Measurements from ENCODE around the gene ZBTB37. TPM values are rescaled to one million over a fixed set of nuclear protein-coding genes. Genes with fewer than 3 reads are reported as not detected.

ZBTB37 gene
- total and polyA plus RNA-seq, 7 donors, result under 0.01 to 8.6 (median 7.5) TPM

DNA sequence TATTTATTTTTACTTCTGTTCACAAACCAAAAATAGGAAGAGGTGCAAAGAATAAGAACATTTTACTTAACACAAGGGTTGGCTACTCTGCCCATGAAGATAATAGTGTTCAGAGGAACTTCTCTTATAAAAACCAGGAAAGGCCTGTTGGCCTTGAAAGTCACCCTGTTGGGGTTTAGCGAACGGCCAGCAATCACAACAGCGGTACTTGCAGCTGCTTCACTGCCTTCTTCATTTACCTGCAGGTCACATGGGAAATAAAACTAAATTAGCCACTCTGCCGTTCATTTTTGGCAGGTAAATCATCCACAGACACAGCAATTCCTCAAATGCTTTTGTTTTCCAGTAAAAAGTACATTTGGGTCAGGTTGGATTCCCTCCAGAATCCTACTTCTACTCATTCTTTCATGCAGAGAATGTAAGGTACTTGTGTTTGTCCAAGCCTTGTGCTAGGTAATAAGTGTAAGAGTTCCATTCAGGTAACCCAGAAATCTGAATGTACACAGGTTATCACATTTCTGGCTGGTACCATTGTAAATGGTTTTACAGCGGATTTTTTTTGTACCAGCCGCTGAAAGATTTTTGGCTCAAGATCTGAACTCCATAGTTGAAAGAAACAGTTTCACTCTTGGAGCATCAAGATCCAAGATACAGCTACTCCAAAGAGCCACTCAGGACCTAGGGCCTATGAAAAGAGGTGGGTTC is 35.8 kb downstream of the ZBTB37 start:
- TF ChIP-seq POLR2A (IDR thresholded peaks at IDR 0.05), result no peak
- no peak for TF ChIP-seq EP300 (IDR thresholded peaks at IDR 0.05)
- no peak for TF ChIP-seq POLR2AphosphoS5 (IDR thresholded peaks at IDR 0.05)
- TF ChIP-seq, protein P1, sequence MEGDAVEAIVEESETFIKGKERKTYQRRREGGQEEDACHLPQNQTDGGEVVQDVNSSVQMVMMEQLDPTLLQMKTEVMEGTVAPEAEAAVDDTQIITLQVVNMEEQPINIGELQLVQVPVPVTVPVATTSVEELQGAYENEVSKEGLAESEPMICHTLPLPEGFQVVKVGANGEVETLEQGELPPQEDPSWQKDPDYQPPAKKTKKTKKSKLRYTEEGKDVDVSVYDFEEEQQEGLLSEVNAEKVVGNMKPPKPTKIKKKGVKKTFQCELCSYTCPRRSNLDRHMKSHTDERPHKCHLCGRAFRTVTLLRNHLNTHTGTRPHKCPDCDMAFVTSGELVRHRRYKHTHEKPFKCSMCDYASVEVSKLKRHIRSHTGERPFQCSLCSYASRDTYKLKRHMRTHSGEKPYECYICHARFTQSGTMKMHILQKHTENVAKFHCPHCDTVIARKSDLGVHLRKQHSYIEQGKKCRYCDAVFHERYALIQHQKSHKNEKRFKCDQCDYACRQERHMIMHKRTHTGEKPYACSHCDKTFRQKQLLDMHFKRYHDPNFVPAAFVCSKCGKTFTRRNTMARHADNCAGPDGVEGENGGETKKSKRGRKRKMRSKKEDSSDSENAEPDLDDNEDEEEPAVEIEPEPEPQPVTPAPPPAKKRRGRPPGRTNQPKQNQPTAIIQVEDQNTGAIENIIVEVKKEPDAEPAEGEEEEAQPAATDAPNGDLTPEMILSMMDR (IDR thresholded peaks at IDR 0.05), result no peak
- intact Hi-C loops (cut with DNase I), result no loop called here
- Histone ChIP-seq H3K4me1 (no peaks in the 10 kb centered on the region), H3K36me3 (no peaks in the 10 kb centered on the region), H3K4me3 (no peak overlapping the region), H3K9me3 (no peaks in the 10 kb centered on the region), H3K27me3 (no peaks in the 10 kb centered on the region), H3K27ac (no peak overlapping the region)
- WGBS, 2 donors, result 39 to 77% methylated on average over 6 of the region's 6 CpGs
- no peak for DNase-seq

DNA sequence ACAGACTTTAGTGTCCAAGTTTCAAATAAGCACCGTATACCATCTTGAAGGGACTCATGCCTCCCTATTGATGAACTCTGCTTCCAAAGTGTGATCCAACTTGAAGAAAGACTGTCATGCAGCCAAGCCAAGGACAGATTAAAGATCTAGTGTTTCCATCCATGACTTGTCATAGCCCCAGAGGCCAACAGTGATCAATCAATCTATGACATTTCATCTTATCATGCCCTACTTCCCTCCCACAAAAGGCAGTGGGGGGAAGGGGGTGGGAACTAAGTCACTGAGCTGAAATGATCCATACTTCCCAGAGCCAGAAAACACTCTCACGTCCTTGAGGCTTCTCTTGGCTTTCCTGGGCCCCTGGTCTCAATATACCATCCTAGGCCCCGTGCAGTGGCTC is 44.9 kb downstream of the ZBTB37 start:
- TF ChIP-seq POLR2AphosphoS5 (IDR thresholded peaks at IDR 0.05) (no peak), EP300 (IDR thresholded peaks at IDR 0.05) (no peak), POLR2A (IDR thresholded peaks at IDR 0.05) (no peak)
- TF ChIP-seq, protein P1 (IDR thresholded peaks at IDR 0.05), result no peak
- no peaks in the 10 kb centered on the region for H3K9me3 ChIP-seq
- 92 to 96% methylated on average over 3 of the region's 3 CpGs for WGBS, 2 donors
- intact Hi-C loops (cut with DNase I), result no loop called here
- no peaks in the 10 kb centered on the region for H3K27me3 ChIP-seq
- DNase-seq, result no peak
- no peak overlapping the region for H3K27ac ChIP-seq
- no peak overlapping the region for H3K4me3 ChIP-seq
- H3K36me3 ChIP-seq, result peaks cover 0 to 4% (median 0%) of the 10 kb centered on the region in 4 donors
- no peaks in the 10 kb centered on the region for H3K4me1 ChIP-seq

DNA sequence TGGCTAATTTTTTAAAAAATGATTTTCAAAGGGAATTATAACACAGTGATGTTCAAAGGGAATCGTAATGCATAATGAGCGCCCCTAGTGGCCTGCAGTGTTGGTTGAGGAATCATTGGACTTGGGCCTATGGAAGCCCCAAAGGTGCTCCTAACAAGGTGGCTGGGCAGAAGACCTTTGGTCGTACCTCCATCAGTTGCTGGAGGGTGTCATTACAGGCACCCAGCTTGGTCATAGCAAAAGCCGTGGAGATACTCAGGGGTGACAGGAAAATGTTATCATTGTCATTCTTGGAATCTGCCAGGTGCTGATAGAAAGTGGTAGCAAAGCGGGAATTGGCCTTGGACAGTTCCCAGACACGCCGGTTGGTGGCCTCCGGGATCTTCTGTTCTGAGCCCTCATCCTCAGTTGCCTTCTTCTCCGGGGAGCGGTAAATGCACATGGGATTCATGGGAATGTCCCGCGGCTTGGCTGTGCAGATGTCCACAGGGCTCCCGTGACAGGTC is 46.2 kb downstream of the ZBTB37 start:
- Histone ChIP-seq H3K36me3 (peaks cover 0 to 1% (median 0%) of the 10 kb centered on the region in 4 donors), H3K9me3 (no peaks in the 10 kb centered on the region), H3K4me1 (no peaks in the 10 kb centered on the region), H3K27me3 (no peaks in the 10 kb centered on the region), H3K27ac (no peak overlapping the region), H3K4me3 (no peak overlapping the region)
- intact Hi-C loops (cut with DNase I), result no loop called here
- WGBS, 2 donors, result 81 to 87% methylated on average over 13 of the region's 13 CpGs
- no peak for DNase-seq
- TF ChIP-seq, protein P1 (IDR thresholded peaks at IDR 0.05), result no peak
- TF ChIP-seq POLR2A (IDR thresholded peaks at IDR 0.05) (no peak), EP300 (IDR thresholded peaks at IDR 0.05) (no peak), POLR2AphosphoS5 (IDR thresholded peaks at IDR 0.05) (no peak)

DNA sequence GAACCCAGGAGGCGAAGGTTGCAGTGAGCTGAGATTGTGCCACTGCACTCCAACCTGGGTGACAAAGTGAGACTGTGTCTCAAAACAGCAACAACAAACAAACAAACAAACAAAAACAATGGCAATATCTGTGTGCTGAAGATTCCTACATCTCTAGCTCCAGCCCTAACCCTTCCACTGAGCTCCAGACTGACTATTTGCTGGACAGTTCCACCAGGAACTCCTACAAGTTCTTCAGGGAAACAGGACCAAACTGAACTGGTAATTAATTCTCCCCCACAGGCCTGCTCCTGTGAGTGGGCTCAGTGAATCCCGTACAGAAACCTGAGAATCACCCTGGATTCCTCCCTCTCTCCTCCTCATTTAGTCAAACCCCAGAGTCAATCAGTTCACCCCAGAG is 47.4 kb downstream of the ZBTB37 start:
- Histone ChIP-seq H3K27me3 (no peaks in the 10 kb centered on the region), H3K4me3 (no peak overlapping the region), H3K4me1 (no peaks in the 10 kb centered on the region), H3K36me3 (no peaks in the 10 kb centered on the region), H3K9me3 (no peaks in the 10 kb centered on the region), H3K27ac (no peak overlapping the region)
- intact Hi-C loops (cut with DNase I), result no loop called here
- no peak for TF ChIP-seq POLR2A (IDR thresholded peaks at IDR 0.05)
- TF ChIP-seq EP300 (IDR thresholded peaks at IDR 0.05), result no peak
- TF ChIP-seq POLR2AphosphoS5 (IDR thresholded peaks at IDR 0.05), result no peak
- TF ChIP-seq, protein P1 (IDR thresholded peaks at IDR 0.05), result no peak
- DNase-seq, result no peak
- 85 to 88% methylated on average over 2 of the region's 2 CpGs for WGBS, 2 donors
